Stomach (tissue), 4 donors: ENCODE measurements around the gene PSAT1.

Experiments
- CTCF ChIP-seq, 7 experiments: fragments of 450-650 bp in 4 of 7; fragments of 200-600 bp in 3 of 7; sonication (generic) in 3 of 7; IDR thresholded peaks; one replicate each; pipeline ENCODE4 v1.5.1; 2016 to 2019; ENCODE audit warnings: antibody characterized with exemption in 7 of 7, control low read depth in 2 of 7, mild to moderate bottlenecking in 1 of 7
- POLR2A ChIP-seq, 4 donors: fragments of 450-650 bp; IDR thresholded peaks; one replicate each; pipeline ENCODE4 v1.6.1; 2016; ENCODE audit warnings: antibody characterized with exemption in 4 of 4, control low read depth in 2 of 4, mild to moderate bottlenecking in 1 of 4, moderate library complexity in 1 of 4

GRCh38 chr9:78366827-78367226 lies 69.9 kb downstream of the PSAT1 start:
- TF ChIP-seq CTCF (IDR thresholded peaks at IDR 0.05) (no peak), POLR2A (IDR thresholded peaks at IDR 0.05) (no peak)
